ENCODE results near the gene LTB. TPM values are rescaled to one million over a fixed set of nuclear protein-coding genes. Genes with fewer than 3 reads are reported as not detected.

Gene LTB
- total and polyA plus RNA-seq, 9 of the 15 experiments (the other 6 are each of a cell fraction or from before 2014, with no cell fraction given): 0.07 to 0.51 TPM; not detected in 7

DNA sequence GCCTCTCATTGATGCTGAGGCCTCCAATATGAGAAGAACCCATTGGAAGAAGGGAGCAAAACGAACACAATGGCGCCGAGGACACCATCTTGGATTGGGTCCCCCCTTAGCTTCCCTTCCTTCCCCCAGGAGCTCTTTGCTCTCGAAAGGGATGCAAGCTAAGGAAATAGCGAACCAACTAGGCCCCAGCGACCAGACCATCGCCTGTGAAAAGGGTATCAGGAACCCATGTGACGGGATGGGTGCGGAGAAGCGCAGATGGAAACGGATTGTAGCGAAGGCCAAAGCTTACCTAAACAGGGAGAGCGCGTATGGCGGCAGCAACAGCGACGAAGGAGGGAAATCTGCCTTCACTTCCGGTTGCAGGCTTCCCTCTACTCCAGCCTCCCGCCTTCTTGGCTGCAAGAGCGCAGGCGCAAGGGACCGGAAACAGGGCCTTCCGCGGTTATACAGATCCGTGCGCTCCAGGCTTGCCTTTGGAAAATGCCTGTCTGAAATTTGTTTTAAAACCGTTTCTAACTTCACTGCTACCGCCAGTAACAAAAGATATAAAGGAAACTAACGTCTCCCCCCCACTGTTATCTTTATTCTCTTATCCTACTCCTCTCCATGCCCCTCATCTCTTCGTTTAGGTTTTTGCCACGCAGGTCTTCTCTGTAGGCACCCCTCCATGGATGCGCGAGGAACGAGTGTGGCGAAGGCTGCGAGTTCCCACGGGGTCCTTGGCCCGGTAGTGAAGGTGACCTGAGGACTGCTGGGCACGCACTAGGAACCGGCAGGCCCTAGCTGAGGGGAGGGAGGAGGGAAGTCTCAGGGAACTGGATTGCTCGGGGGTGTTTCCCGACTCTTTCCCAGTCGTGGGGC is 40.3 kb downstream of the LTB start, which contains the start of gene DDX39B (continued):
- TF ChIP-seq, protein P1, sequence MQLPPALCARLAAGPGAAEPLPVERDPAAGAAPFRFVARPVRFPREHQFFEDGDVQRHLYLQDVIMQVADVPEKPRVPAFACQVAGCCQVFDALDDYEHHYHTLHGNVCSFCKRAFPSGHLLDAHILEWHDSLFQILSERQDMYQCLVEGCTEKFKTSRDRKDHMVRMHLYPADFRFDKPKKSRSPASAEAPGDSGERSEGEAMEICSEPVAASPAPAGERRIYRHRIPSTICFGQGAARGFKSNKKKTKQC (CRISPR knock-in tag; IDR thresholded peaks at IDR 0.05): peak; percentile 89
- 0 out of 2 replicates have a peak, but pooled peaks have one; percentile 16 for TF ChIP-seq ZNF445 (CRISPR knock-in tag; IDR thresholded peaks at IDR 0.05; ENCODE audit: low read depth)
- TF ChIP-seq GABPB1 (CRISPR knock-in tag; IDR thresholded peaks at IDR 0.05): peak; percentile 97
- TF ChIP-seq POU5F1 (IDR thresholded peaks at IDR 0.05; ENCODE audit: borderline replicate concordance, low read depth, low read length, partially characterized antibody): no peak
- TF ChIP-seq TFAP4 (CRISPR knock-in tag; IDR thresholded peaks at IDR 0.05; ENCODE audit: borderline replicate concordance): peak; percentile 72
- TF ChIP-seq HDGF (IDR thresholded peaks at IDR 0.05): no peak
- peak in 1 of 2 experiments; percentile 45; a peak in 1 of 4 replicates for TF ChIP-seq RCOR1 (IDR thresholded peaks at IDR 0.05; ENCODE audit: borderline replicate concordance in 1 of 2, low read depth in 2 of 2, low read length in 2 of 2)
- TF ChIP-seq LEF1 (IDR thresholded peaks at IDR 0.05): peak; percentile 70
- TF ChIP-seq SMAD4 (CRISPR knock-in tag; conservative IDR thresholded peaks at IDR 0.05): peak; percentile 33; the same call in 1 of the 2 replicates
- TF ChIP-seq RBM14 (IDR thresholded peaks at IDR 0.05; ENCODE audit: borderline replicate concordance, insufficient read depth, low read depth, low read length): no peak
- TF ChIP-seq STAT5B (CRISPR knock-in tag; IDR thresholded peaks at IDR 0.05): no peak
- TF ChIP-seq NUFIP1 (IDR thresholded peaks at IDR 0.05; ENCODE audit: partially characterized antibody): peak; percentile 90
- no peak for TF ChIP-seq TSC22D4 (tag; IDR thresholded peaks at IDR 0.05)
- no peak for TF ChIP-seq FOXP4 (CRISPR knock-in tag; IDR thresholded peaks at IDR 0.05; ENCODE audit: borderline replicate concordance)
- no peak for TF ChIP-seq PCBP2 (IDR thresholded peaks at IDR 0.05; ENCODE audit: low read depth, low read length, poor library complexity, severe bottlenecking)
- peak; percentile 98 for TF ChIP-seq MYC (IDR thresholded peaks at IDR 0.05; ENCODE audit: low read depth, low read length)
- 0 out of 2 replicates have a peak, but pooled peaks have one; percentile 40 for TF ChIP-seq MYC (CRISPR knock-in tag; IDR thresholded peaks at IDR 0.05; ENCODE audit: borderline replicate concordance, low read depth)
- peak; percentile 91 to 96 (median 92) for TF ChIP-seq YY1 (IDR thresholded peaks at IDR 0.05; ENCODE audit: borderline replicate concordance in 1 of 3, control insufficient read depth in 1 of 3, extremely low read depth in 1 of 3, insufficient read depth in 3 of 3, insufficient read length in 1 of 3, insufficient replicate concordance in 2 of 3, low read depth in 1 of 3, low read length in 2 of 3)
- no peak for TF ChIP-seq KDM2B (CRISPR knock-in tag; IDR thresholded peaks at IDR 0.05)
- no peak for TF ChIP-seq ZNF253 (CRISPR knock-in tag; conservative IDR thresholded peaks at IDR 0.05)
- no peak for TF ChIP-seq CBFA2T3 (IDR thresholded peaks at IDR 0.05)
- peak; percentile 81; the same call in 1 of the 2 replicates for TF ChIP-seq CBX1 (IDR thresholded peaks at IDR 0.05; ENCODE audit: low read depth)
- TF ChIP-seq ZKSCAN1 (IDR thresholded peaks at IDR 0.05; ENCODE audit: low read depth, low read length): peak; percentile 33; the same call in 1 of the 2 replicates
- TF ChIP-seq ZNF24 (IDR thresholded peaks at IDR 0.05): peak; percentile 53
- TF ChIP-seq ZFPM2 (CRISPR knock-in tag; IDR thresholded peaks at IDR 0.05): no peak

Data from K562 (cell line).